Measurements from ENCODE around the gene S100A11.

Gene S100A11

GRCh38 chr1:152002960-152003359 is 33.8 kb downstream of the S100A11 start:
- Histone ChIP-seq H3K4me1 (ENCODE audit: low read depth, poor library complexity, severe bottlenecking) (peaks cover 26% of the 10 kb centered on the region), H3K27me3 (ENCODE audit: insufficient read depth, low read depth) (no peaks in the 10 kb centered on the region), H3K36me3 (ENCODE audit: insufficient read depth) (no peaks in the 10 kb centered on the region), H3K79me2 (ENCODE audit: insufficient read depth, low read depth) (no peaks in the 10 kb centered on the region), H2AFZ (ENCODE audit: low read depth) (no peak overlapping the region; the same call in 1 of the 2 replicates), H3K9ac (no peak overlapping the region), H3K4me3 (IDR thresholded peaks at IDR 0.05; ENCODE audit: insufficient read depth, low read depth, low read length) (peak overlapping the region; percentile 36), H4K20me1 (ENCODE audit: insufficient read depth) (no peaks in the 10 kb centered on the region), H3K27ac (no peak overlapping the region), H3K4me2 (no peak overlapping the region)
- TF ChIP-seq CTCF (conservative IDR thresholded peaks at IDR 0.05; ENCODE audit: low read depth, low read length): no peak

- no peak overlapping the region for H3K4me2 ChIP-seq
- H3K4me1 ChIP-seq (ENCODE audit: low read depth, poor library complexity, severe bottlenecking): peaks cover 26% of the 10 kb centered on the region
- peak overlapping the region; percentile 27; the same call in 1 of the 2 replicates for H2AFZ ChIP-seq (ENCODE audit: low read depth)
- no peaks in the 10 kb centered on the region for H4K20me1 ChIP-seq (ENCODE audit: insufficient read depth)
- no peak overlapping the region for H3K4me3 ChIP-seq (IDR thresholded peaks at IDR 0.05; ENCODE audit: insufficient read depth, low read depth, low read length)
- H3K79me2 ChIP-seq (ENCODE audit: insufficient read depth, low read depth): no peaks in the 10 kb centered on the region
- no peaks in the 10 kb centered on the region for H3K27me3 ChIP-seq (ENCODE audit: insufficient read depth, low read depth)
- H3K27ac ChIP-seq: no peak overlapping the region
- no peaks in the 10 kb centered on the region for H3K36me3 ChIP-seq (ENCODE audit: insufficient read depth)
- peak; percentile 100 for TF ChIP-seq CTCF (conservative IDR thresholded peaks at IDR 0.05; ENCODE audit: low read depth, low read length)
- H3K9ac ChIP-seq: no peak overlapping the region
Measured at GRCh38 chr1:152001631-152002584, 34.9 kb downstream of the S100A11 start.

GRCh38 chr1:152000964-152001630 is 35.7 kb downstream of the S100A11 start:
- H3K36me3 ChIP-seq (ENCODE audit: insufficient read depth): no peaks in the 10 kb centered on the region
- no peak overlapping the region for H3K27ac ChIP-seq
- peak overlapping the region; percentile 27; the same call in 1 of the 2 replicates for H2AFZ ChIP-seq (ENCODE audit: low read depth)
- H3K4me1 ChIP-seq (ENCODE audit: low read depth, poor library complexity, severe bottlenecking): peaks cover 26% of the 10 kb centered on the region
- H3K79me2 ChIP-seq (ENCODE audit: insufficient read depth, low read depth): no peaks in the 10 kb centered on the region
- TF ChIP-seq CTCF (conservative IDR thresholded peaks at IDR 0.05; ENCODE audit: low read depth, low read length): no peak
- no peak overlapping the region for H3K9ac ChIP-seq
- no peak overlapping the region for H3K4me2 ChIP-seq
- no peaks in the 10 kb centered on the region for H4K20me1 ChIP-seq (ENCODE audit: insufficient read depth)
- H3K4me3 ChIP-seq (IDR thresholded peaks at IDR 0.05; ENCODE audit: insufficient read depth, low read depth, low read length): no peak overlapping the region
- no peaks in the 10 kb centered on the region for H3K27me3 ChIP-seq (ENCODE audit: insufficient read depth, low read depth)

GRCh38 chr1:151998611-151999362 is 38.0 kb downstream of the S100A11 start:
- H3K36me3 ChIP-seq (ENCODE audit: insufficient read depth): no peaks in the 10 kb centered on the region
- no peak overlapping the region for H2AFZ ChIP-seq (ENCODE audit: low read depth)
- H3K9ac ChIP-seq: no peak overlapping the region
- no peak for TF ChIP-seq CTCF (conservative IDR thresholded peaks at IDR 0.05; ENCODE audit: low read depth, low read length)
- no peak overlapping the region for H3K27ac ChIP-seq
- no peaks in the 10 kb centered on the region for H3K79me2 ChIP-seq (ENCODE audit: insufficient read depth, low read depth)
- no peak overlapping the region for H3K4me3 ChIP-seq (IDR thresholded peaks at IDR 0.05; ENCODE audit: insufficient read depth, low read depth, low read length)
- H3K4me1 ChIP-seq (ENCODE audit: low read depth, poor library complexity, severe bottlenecking): peaks cover 37% of the 10 kb centered on the region
- H3K4me2 ChIP-seq: no peak overlapping the region
- H4K20me1 ChIP-seq (ENCODE audit: insufficient read depth): no peaks in the 10 kb centered on the region
- no peaks in the 10 kb centered on the region for H3K27me3 ChIP-seq (ENCODE audit: insufficient read depth, low read depth)

All from KMS-11 (cell line).